Measurements from ENCODE around the gene CCR8. TPM values are rescaled to one million over a fixed set of nuclear protein-coding genes. Genes with fewer than 3 reads are reported as not detected.

CCR8 gene
- total RNA-seq, 1 experiment from 2014 or later = not detected

DNA sequence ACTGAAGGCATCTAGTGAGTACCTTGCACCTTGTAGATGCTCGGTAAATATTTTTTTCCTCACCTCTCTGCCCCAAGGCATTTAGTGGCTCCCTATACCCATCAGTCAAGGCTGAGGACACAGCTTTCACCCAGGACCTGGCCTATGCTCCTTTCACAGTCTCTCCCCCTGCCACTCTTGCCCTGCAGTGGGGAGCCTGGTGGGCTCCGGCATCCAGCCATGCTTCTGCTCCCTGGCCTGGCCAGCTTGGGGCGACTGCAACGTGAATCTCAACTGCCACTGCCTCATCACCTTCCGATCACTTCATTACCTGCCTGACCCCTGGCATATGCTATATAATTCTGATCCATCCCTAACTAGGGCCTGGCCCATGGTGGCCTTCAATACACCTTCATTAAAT is 48.9 kb upstream of the CCR8 start:
- ChIA-PET POLR2A (no interaction called here), RAD21 (ENCODE audit: low non-redundant PET in 1 of 2, low total read pairs in 2 of 2, uncharacterized antibody in 2 of 2, unreplicated experiment in 2 of 2) (no interaction called here), CTCF (interaction anchor here (0.8 to 2.8 kb wide), 3 partner anchors 8 to 90 kb away, joined by 3 to 15 read pairs (median 3); no protein-coding TSS in a partner anchor)
- Histone ChIP-seq H3K36me3 (ENCODE audit: control insufficient read depth in 1 of 2, insufficient read depth in 2 of 2, low read length in 2 of 2) (no peaks in the 10 kb centered on the region), H2AFZ (ENCODE audit: low read depth, low read length, poor library complexity, severe bottlenecking) (no peak overlapping the region), H3K4me1 (ENCODE audit: control insufficient read depth in 1 of 2, insufficient read depth in 2 of 2, low read length in 2 of 2) (no peaks in the 10 kb centered on the region), H3K4me2 (ENCODE audit: low read length) (no peak overlapping the region), H4K20me1 (ENCODE audit: insufficient read depth) (no peaks in the 10 kb centered on the region), H3K9me3 (ENCODE audit: control insufficient read depth in 1 of 2, insufficient read depth in 1 of 2, low read depth in 1 of 2, low read length in 2 of 2) (no peaks in the 10 kb centered on the region), H3K9ac (ENCODE audit: low read length) (no peak overlapping the region), H3K79me2 (ENCODE audit: insufficient read depth, low read length) (no peaks in the 10 kb centered on the region), H3K27ac (ENCODE audit: low read depth, low read length) (no peak overlapping the region), H3K9me2 (ENCODE audit: insufficient read depth) (no peaks in the 10 kb centered on the region), H3K27me3 (ENCODE audit: insufficient read depth, low read length) (peaks cover 25% of the 10 kb centered on the region), H3K4me3 (replicated peaks in 1 of 2; ENCODE audit: low read depth in 1 of 2, low read length in 2 of 2) (no peak overlapping the region)
- intact Hi-C loops (cut with micrococcal nuclease) = no loop called here
- no peak for DNase-seq (ENCODE audit: low read depth, low spot score)
- TF ChIP-seq RAD21 (IDR thresholded peaks at IDR 0.05; ENCODE audit: low read depth) (no peak), ZFX (IDR thresholded peaks at IDR 0.05) (no peak), MAX (IDR thresholded peaks at IDR 0.05) (no peak), ZNF274 (IDR thresholded peaks at IDR 0.05; ENCODE audit: low read depth, low read length) (no peak)
- BruUV-seq (replicated peaks) = no TSS peak
- no peak for ATAC-seq

- no peak for ATAC-seq
- POLR2A ChIA-PET = no interaction called here
These were observed 48.0 kb upstream of the CCR8 start for GRCh38 chr3:39281533-39281932.

More at GRCh38 chr3:39281533-39281932, 48.0 kb upstream of the CCR8 start:
- intact Hi-C loops (cut with micrococcal nuclease) = no loop called here
- Histone ChIP-seq H3K27me3 (ENCODE audit: insufficient read depth, low read length) (peaks cover 16% of the 10 kb centered on the region), H3K9me3 (ENCODE audit: control insufficient read depth in 1 of 2, insufficient read depth in 1 of 2, low read depth in 1 of 2, low read length in 2 of 2) (no peaks in the 10 kb centered on the region), H3K79me2 (ENCODE audit: insufficient read depth, low read length) (no peaks in the 10 kb centered on the region), H2AFZ (ENCODE audit: low read depth, low read length, poor library complexity, severe bottlenecking) (no peak overlapping the region), H3K27ac (ENCODE audit: low read depth, low read length) (no peak overlapping the region), H4K20me1 (ENCODE audit: insufficient read depth) (no peaks in the 10 kb centered on the region), H3K9me2 (ENCODE audit: insufficient read depth) (no peaks in the 10 kb centered on the region), H3K4me1 (ENCODE audit: control insufficient read depth in 1 of 2, insufficient read depth in 2 of 2, low read length in 2 of 2) (no peaks in the 10 kb centered on the region), H3K4me3 (replicated peaks in 1 of 2; ENCODE audit: low read depth in 1 of 2, low read length in 2 of 2) (no peak overlapping the region), H3K36me3 (ENCODE audit: control insufficient read depth in 1 of 2, insufficient read depth in 2 of 2, low read length in 2 of 2) (no peaks in the 10 kb centered on the region), H3K4me2 (ENCODE audit: low read length) (no peak overlapping the region), H3K9ac (ENCODE audit: low read length) (no peak overlapping the region)
- ChIA-PET CTCF (no interaction called here), RAD21 (ENCODE audit: low non-redundant PET in 1 of 2, low total read pairs in 2 of 2, uncharacterized antibody in 2 of 2, unreplicated experiment in 2 of 2) (no interaction called here)
- DNase-seq (ENCODE audit: low read depth, low spot score) = no peak
- BruUV-seq (replicated peaks) = no TSS peak
- TF ChIP-seq TCF7L2 (IDR thresholded peaks at IDR 0.05; ENCODE audit: borderline replicate concordance, extremely low read depth, insufficient read depth, insufficient read length) = no peak
- TF ChIP-seq JUND (IDR thresholded peaks at IDR 0.05) = no peak
- TF ChIP-seq EGR1 (IDR thresholded peaks at IDR 0.05; ENCODE audit: low read depth) = no peak
- no peak for TF ChIP-seq CTCF (IDR thresholded peaks at IDR 0.05 in 2 of 3, conservative IDR thresholded peaks at IDR 0.05 in 1 of 3; ENCODE audit: borderline replicate concordance in 1 of 3, insufficient read depth in 1 of 3, low read depth in 2 of 3, low read length in 2 of 3)
- no peak for TF ChIP-seq YY1 (IDR thresholded peaks at IDR 0.05; ENCODE audit: extremely low read depth, insufficient replicate concordance, low read depth, low read length)
- TF ChIP-seq CBX3 (IDR thresholded peaks at IDR 0.05; ENCODE audit: low read depth) = no peak
- TF ChIP-seq ATF3 (IDR thresholded peaks at IDR 0.05) = no peak
- no peak for TF ChIP-seq RAD21 (IDR thresholded peaks at IDR 0.05; ENCODE audit: low read depth)
- no peak for TF ChIP-seq CEBPB (IDR thresholded peaks at IDR 0.05; ENCODE audit: low read depth)
- TF ChIP-seq SRF (IDR thresholded peaks at IDR 0.05; ENCODE audit: low read depth) = no peak
- TF ChIP-seq POLR2A (IDR thresholded peaks at IDR 0.05; ENCODE audit: borderline replicate concordance, extremely low read depth, insufficient read depth, insufficient read length) = no peak
- TF ChIP-seq EZH2 (IDR thresholded peaks at IDR 0.05) = no peak
- no peak for TF ChIP-seq SP1 (IDR thresholded peaks at IDR 0.05; ENCODE audit: low read depth)
